ENCODE measurements around the gene CDX1. TPM values are rescaled to one million over a fixed set of nuclear protein-coding genes. Genes with fewer than 3 reads are reported as not detected.

CDX1 gene
- total RNA-seq, 1 donor from 2014 or later: not detected

- DNase-seq (no peak), ATAC-seq (peak; percentile 48)
- intact Hi-C loops (cut with micrococcal nuclease): no loop called here
These were observed 23.6 kb upstream of the CDX1 start for GRCh38 chr5:150142959-150143349.

GRCh38 chr5:150143350-150144245, 23.0 kb upstream of the CDX1 start:
- intact Hi-C loops (cut with micrococcal nuclease): no loop called here
- peak; percentile 85 for DNase-seq
- peak; percentile 72 for ATAC-seq

- DNase-seq: peak; percentile 82
- intact Hi-C loops (cut with micrococcal nuclease): no loop called here
These were observed 22.3 kb upstream of the CDX1 start for GRCh38 chr5:150144246-150144801.

GRCh38 chr5:150144879-150145278, 21.7 kb upstream of the CDX1 start:
- intact Hi-C loops (cut with micrococcal nuclease): no loop called here
- DNase-seq: no peak
- no peak for ATAC-seq

More at GRCh38 chr5:150144246-150144801, 22.3 kb upstream of the CDX1 start:
- ATAC-seq: peak; percentile 75

- ATAC-seq (no peak), DNase-seq (no peak)
- intact Hi-C loops (cut with micrococcal nuclease): no loop called here
These were observed 20.3 kb upstream of the CDX1 start for GRCh38 chr5:150146235-150146634.

GRCh38 chr5:150146862-150147601, 19.5 kb upstream of the CDX1 start:
- ATAC-seq: no peak
- intact Hi-C loops (cut with micrococcal nuclease): no loop called here
- peak; percentile 27 for DNase-seq

GRCh38 chr5:150147670-150148069, 18.9 kb upstream of the CDX1 start:
- intact Hi-C loops (cut with micrococcal nuclease): no loop called here
- no peak for ATAC-seq
- no peak for DNase-seq

- intact Hi-C loops (cut with micrococcal nuclease): no loop called here
- ATAC-seq: no peak
- no peak for DNase-seq
These were observed 18.3 kb upstream of the CDX1 start for GRCh38 chr5:150148117-150148927.

- no peak for DNase-seq
These were observed 17.0 kb upstream of the CDX1 start for GRCh38 chr5:150149618-150150017.

GRCh38 chr5:150152636-150153462, 13.7 kb upstream of the CDX1 start:
- DNase-seq (no peak), ATAC-seq (no peak)
- intact Hi-C loops (cut with micrococcal nuclease): no loop called here

More at GRCh38 chr5:150149618-150150017, 17.0 kb upstream of the CDX1 start:
- intact Hi-C loops (cut with micrococcal nuclease): no loop called here
- ATAC-seq: no peak

GRCh38 chr5:150153483-150153882, 13.1 kb upstream of the CDX1 start:
- ATAC-seq (no peak), DNase-seq (no peak)
- intact Hi-C loops (cut with micrococcal nuclease): no loop called here

- peak; percentile 17 for ATAC-seq
These were observed 12.5 kb upstream of the CDX1 start for GRCh38 chr5:150153957-150154617.

GRCh38 chr5:150154618-150155128, 11.9 kb upstream of the CDX1 start:
- intact Hi-C loops (cut with micrococcal nuclease): no loop called here
- no peak for DNase-seq

More at GRCh38 chr5:150153957-150154617, 12.5 kb upstream of the CDX1 start:
- intact Hi-C loops (cut with micrococcal nuclease): no loop called here
- DNase-seq: no peak

GRCh38 chr5:150155258-150156026, 11.1 kb upstream of the CDX1 start, which contains the start of gene PDGFRB:
PDGFRB (minus strand) TSS chr5:150155845; CDS start chr5:150137047, 18,798 bp downstream.
- ATAC-seq (peak; percentile 85), DNase-seq (peak; percentile 92)
- intact Hi-C loops (cut with micrococcal nuclease): no loop called here

More at GRCh38 chr5:150154618-150155128, 11.9 kb upstream of the CDX1 start:
- ATAC-seq: no peak

- intact Hi-C loops (cut with micrococcal nuclease): no loop called here
- no peak for ATAC-seq
- no peak for DNase-seq
These were observed 10.6 kb upstream of the CDX1 start for GRCh38 chr5:150156027-150156368.

- DNase-seq (no peak), ATAC-seq (no peak)
- intact Hi-C loops (cut with micrococcal nuclease): no loop called here
These were observed 10.0 kb upstream of the CDX1 start for GRCh38 chr5:150156540-150156939.

- intact Hi-C loops (cut with micrococcal nuclease): no loop called here
- DNase-seq (no peak), ATAC-seq (no peak)
These were observed 9.4 kb upstream of the CDX1 start for GRCh38 chr5:150157168-150157567.

All from left ventricle myocardium superior (tissue), 1 donor.